ENCODE results near the gene AVPR2.

The AVPR2 gene

GRCh38 chrX:153875391-153876111 is 28.9 kb upstream of the AVPR2 start:
- Histone ChIP-seq H3K9me3 (ENCODE audit: control insufficient read depth, insufficient read depth, low read depth, low read length) (no peaks in the 10 kb centered on the region), H3K36me3 (ENCODE audit: control insufficient read depth in 2 of 2, insufficient read depth in 1 of 2, low read length in 2 of 2) (no peaks in the 10 kb centered on the region), H3K4me1 (ENCODE audit: control insufficient read depth, insufficient read depth, low read length) (no peaks in the 10 kb centered on the region), H3K4me3 (ENCODE audit: low read depth, low read length) (no peak overlapping the region), H3K27ac (ENCODE audit: extremely low read depth, low read depth, low read length) (no peak overlapping the region)
- ChIA-PET CTCF (interaction anchor here (0.6 kb wide), 1 partner anchor 109 kb away, joined by 3 read pairs; no protein-coding TSS in a partner anchor), POLR2A (interaction anchor here (0.6 kb wide), 1 partner anchor 11 kb away, joined by 3 read pairs; no protein-coding TSS in a partner anchor)
- TF ChIP-seq HIC1 (tag by site-specific recombination; IDR thresholded peaks at IDR 0.05) (0 out of 2 replicates have a peak, but pooled peaks have one; percentile 7), ZBTB49 (tag by site-specific recombination; IDR thresholded peaks at IDR 0.05; ENCODE audit: low read depth) (no peak), WT1 (tag by site-specific recombination; IDR thresholded peaks at IDR 0.05) (peak; percentile 70; the same call in 1 of the 2 replicates), ZNF239 (tag by site-specific recombination; IDR thresholded peaks at IDR 0.05) (no peak), ZFP41 (tag by site-specific recombination; IDR thresholded peaks at IDR 0.05; ENCODE audit: borderline replicate concordance) (no peak), ZNF529 (tag by site-specific recombination; IDR thresholded peaks at IDR 0.05; ENCODE audit: insufficient replicate concordance) (no peak), ZNF433 (tag by site-specific recombination; IDR thresholded peaks at IDR 0.05; ENCODE audit: low read depth) (no peak), ZNF704 (tag by site-specific recombination; IDR thresholded peaks at IDR 0.05) (no peak), ZNF341 (tag by site-specific recombination; IDR thresholded peaks at IDR 0.05; ENCODE audit: low read depth) (no peak), ZNF426 (tag by site-specific recombination; IDR thresholded peaks at IDR 0.05) (no peak), ZNF18 (tag by site-specific recombination; IDR thresholded peaks at IDR 0.05) (no peak), ZNF544 (tag by site-specific recombination; IDR thresholded peaks at IDR 0.05) (no peak), ZNF521 (tag by site-specific recombination; IDR thresholded peaks at IDR 0.05) (no peak), ZNF280D (tag by site-specific recombination; IDR thresholded peaks at IDR 0.05) (no peak), ZBTB7A (tag by site-specific recombination; IDR thresholded peaks at IDR 0.05; ENCODE audit: low read depth) (no peak), SP3 (tag by site-specific recombination; IDR thresholded peaks at IDR 0.05) (no peak), ZIC2 (tag by site-specific recombination; IDR thresholded peaks at IDR 0.05) (no peak), ZBTB1 (tag by site-specific recombination; IDR thresholded peaks at IDR 0.05) (no peak), PATZ1 (tag by site-specific recombination; IDR thresholded peaks at IDR 0.05) (no peak), ZBTB10 (tag by site-specific recombination; IDR thresholded peaks at IDR 0.05) (no peak), ZBTB21 (tag by site-specific recombination; IDR thresholded peaks at IDR 0.05) (no peak)
